HFF-Myc (cell line): ENCODE data around the gene MED14.
"Not testable (repeated sequence)": the region's sequence is repeated elsewhere in the genome, so short reads cannot be mapped to it uniquely, and the experiment has no call there.

Source experiments
- DNase-seq: peaks from one replicate; pipeline ENCODE4 v3.0.0-alpha.2; 2011; ENCODE audit warnings: low read depth; ENCODE audit errors: extremely low read depth
- H3K4me3 ChIP-seq: replicated peaks from 2 replicates; pipeline ENCODE4 v1.5.1; 2011; ENCODE audit warnings: low read depth, mild to moderate bottlenecking, control low read depth, low read length
- TF ChIP-seq, protein P1 (sequence below): IDR thresholded peaks from 2 replicates; pipeline ENCODE4 v1.5.1; 2012; ENCODE audit warnings: mild to moderate bottlenecking, low read depth, low read length, control low read depth; ENCODE audit errors: missing control alignments

MED14 gene

DNA sequence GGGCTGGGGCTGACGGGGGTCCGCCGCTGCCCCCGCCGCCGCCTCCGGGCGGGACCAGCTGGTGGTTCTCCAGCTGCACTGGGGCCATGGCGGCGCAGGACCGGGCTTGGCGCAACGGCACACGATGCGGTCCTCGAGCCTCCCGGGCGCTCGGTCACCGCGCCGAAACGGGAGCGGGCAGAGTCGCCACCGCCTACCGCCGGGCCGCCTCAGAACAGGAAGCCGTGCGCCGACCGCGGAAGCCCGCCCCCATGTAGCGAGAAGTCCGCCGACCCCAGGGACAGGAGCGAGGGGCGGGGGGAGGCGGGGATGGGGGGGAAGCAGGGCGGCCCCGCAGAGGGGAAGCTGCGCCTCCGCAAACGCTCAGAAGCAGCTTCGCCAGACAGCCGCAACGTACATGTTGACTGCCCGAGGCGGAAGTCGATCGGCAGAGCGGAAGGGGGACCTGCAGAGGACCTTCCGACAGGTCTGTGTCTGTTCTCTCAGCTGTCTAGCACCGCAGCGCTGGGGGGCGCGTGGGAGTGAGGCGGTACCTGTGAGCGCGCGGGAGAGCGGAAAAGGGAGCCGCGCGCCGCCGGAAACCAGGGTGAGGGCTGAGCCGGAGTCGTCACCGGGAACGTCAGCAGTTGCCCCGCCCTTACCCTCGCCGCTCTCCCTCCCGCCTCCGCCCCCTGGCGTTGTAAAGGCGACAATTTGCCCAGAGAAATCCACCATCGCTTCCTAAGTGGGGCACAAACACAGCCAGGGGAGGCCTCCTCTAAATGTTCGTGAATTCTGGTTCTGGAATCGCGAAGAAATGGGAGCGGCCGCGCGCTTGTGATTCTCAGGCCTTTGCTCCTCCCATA, at the start of gene MED14:
TSS of gene MED14 (minus strand) at position 218 of the 845 bp plus-strand sequence. CDS start at position 88, 130 bp downstream.
- TF ChIP-seq, protein P1, sequence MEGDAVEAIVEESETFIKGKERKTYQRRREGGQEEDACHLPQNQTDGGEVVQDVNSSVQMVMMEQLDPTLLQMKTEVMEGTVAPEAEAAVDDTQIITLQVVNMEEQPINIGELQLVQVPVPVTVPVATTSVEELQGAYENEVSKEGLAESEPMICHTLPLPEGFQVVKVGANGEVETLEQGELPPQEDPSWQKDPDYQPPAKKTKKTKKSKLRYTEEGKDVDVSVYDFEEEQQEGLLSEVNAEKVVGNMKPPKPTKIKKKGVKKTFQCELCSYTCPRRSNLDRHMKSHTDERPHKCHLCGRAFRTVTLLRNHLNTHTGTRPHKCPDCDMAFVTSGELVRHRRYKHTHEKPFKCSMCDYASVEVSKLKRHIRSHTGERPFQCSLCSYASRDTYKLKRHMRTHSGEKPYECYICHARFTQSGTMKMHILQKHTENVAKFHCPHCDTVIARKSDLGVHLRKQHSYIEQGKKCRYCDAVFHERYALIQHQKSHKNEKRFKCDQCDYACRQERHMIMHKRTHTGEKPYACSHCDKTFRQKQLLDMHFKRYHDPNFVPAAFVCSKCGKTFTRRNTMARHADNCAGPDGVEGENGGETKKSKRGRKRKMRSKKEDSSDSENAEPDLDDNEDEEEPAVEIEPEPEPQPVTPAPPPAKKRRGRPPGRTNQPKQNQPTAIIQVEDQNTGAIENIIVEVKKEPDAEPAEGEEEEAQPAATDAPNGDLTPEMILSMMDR, result peak; percentile 51
- H3K4me3 ChIP-seq, result peak within 1 kb of the TSS; percentile 55
- peak; percentile 37 for DNase-seq

DNA sequence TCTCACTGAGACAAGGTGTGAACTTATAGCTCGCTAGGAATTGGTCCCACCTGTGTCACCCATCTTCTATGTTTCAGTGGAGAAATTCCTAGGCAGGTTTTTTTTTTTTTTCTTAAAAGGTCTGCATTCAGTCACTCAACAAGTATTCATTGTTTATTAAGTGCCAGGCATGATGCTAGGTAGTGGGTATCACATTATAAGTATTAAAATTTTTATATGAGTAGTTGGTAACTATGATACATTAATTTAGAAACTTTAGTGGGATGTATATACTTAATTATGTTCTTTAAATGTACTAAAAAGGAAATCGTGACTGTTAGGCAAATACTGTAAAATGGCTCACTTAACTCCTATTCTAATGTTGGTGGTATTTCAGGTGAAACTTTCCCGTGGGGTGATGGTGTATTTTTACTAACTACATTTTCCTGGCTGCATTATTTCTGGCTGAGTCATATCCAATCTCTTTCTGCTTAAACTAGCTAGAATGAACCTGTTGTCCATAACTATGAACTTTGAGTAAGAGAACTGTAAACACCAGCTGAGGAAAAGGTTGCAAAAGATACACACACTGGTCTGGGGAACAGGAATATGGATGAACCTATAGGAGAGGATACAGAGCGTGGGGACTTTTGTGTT, 49.3 kb upstream of the MED14 start:
- TF ChIP-seq, protein P1, result no peak
- no peak overlapping the region for H3K4me3 ChIP-seq
- no peak for DNase-seq

DNA sequence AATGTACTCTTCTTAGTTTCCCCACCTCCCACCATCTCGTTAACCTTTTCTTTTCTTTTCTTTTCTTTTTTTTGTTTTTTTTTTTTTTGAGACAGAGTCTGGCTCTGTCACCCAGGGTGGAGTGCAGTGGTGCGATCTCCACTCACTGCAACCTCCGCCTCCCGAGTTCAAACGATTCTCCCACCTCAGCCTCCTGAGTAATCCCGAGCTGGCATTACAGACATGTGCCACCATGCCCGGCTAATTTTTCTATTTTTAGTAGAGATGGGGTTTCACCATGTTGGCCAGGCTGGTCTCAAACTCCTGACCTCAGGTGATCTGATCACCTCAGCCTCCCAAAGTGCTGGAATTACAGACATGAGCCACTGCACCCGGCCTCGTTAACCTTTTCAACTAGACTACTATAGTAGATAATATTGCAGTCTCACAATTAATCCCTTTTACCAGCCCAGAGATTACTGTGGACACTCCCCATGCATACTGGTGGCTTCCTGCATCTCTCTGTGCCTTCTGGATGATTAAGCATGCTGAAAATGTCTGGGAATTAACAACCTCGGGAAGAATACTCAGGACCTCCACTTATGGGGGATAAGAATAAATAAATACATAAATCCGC, 47.4 kb upstream of the MED14 start:
- DNase-seq, H3K4me3 ChIP-seq: not testable (repeated sequence)

DNA sequence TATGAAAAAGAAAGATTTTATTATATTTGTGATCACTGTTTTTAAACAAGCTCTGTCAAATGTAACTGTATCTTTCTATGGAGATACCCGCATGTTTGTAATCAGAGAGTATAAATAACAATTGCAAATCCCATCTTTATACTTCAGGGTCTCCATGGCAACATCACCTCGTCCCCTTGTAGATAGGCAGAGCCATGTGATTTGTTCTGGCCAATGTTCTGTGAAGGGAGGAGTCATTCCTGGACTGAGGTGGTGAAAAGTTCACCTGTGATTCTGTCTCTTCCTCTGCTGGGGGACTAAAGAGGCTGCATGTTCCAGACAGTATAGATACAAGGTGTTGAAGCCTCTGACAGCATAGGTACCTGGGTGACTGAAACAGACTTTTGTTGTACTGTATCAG, 45.6 kb upstream of the MED14 start:
- TF ChIP-seq, protein P1, result no peak
- no peak for DNase-seq
- no peak overlapping the region for H3K4me3 ChIP-seq

DNA sequence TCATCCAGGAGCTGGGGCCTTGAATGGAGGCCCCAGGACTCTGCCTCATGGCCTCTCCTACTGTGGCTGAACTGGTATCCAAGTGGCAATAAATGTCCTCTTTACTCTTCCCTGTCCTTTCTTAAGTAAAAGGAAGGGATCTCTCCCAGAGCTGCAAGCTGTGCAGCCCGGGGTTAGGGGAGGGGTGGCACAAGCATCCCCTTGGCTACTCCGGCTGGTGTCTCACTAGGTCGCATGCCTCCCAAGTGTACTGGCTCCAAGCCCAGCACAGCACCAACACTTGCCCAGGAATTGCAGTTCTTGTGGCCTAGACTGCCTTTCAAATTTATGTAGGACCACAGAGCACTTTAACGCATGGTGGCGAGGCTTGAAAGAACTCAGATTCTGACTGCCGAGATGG, 44.7 kb upstream of the MED14 start:
- DNase-seq, result no peak
- TF ChIP-seq, protein P1, result no peak
- H3K4me3 ChIP-seq, result no peak overlapping the region

DNA sequence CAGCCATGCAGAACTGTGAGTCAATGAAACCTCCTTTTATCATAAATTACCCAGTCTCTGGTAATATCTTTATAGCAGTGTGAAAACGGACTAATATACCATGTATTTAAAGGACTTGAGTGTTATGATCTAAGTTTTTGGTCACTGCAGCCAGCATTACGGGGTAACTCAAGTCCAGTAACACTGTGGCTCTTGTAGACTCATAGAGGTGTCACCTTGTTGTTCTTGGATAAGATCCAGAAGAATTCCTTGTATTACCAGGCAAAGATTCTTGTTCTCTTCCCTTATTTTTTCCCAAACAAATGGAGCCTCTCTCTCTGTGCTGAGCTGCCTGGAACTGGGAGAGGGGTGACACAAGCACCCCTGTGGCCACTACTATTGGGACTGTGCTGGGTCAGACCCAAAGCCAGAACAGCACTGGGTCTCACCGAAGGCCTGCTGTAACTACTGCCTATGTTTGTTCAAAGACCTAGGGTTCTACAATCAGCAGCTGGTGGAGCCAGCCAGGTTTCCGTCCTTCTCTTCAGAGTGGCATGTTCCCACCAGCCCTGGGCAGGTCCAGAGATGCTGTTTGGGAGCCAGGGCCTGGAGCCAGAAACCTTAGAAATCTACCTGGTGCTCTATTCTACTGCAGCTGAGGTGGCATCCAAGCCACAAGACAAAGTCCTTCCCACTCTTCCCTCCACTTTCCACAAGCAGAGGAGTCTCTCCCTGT, 43.7 kb upstream of the MED14 start:
- H3K4me3 ChIP-seq, result no peak overlapping the region
- TF ChIP-seq, protein P1, result no peak
- DNase-seq, result no peak
